HG02852 (cell line): ENCODE results near the gene MYL10.

Experiments used
- ATAC-seq: cut with Tn5 transposase; IDR thresholded peaks from one replicate; pipeline ENCODE4 v1.9.1; 2021; ENCODE audit warnings: mild to moderate bottlenecking, moderate library complexity; ENCODE audit not compliant: unreplicated experiment

Gene MYL10

DNA sequence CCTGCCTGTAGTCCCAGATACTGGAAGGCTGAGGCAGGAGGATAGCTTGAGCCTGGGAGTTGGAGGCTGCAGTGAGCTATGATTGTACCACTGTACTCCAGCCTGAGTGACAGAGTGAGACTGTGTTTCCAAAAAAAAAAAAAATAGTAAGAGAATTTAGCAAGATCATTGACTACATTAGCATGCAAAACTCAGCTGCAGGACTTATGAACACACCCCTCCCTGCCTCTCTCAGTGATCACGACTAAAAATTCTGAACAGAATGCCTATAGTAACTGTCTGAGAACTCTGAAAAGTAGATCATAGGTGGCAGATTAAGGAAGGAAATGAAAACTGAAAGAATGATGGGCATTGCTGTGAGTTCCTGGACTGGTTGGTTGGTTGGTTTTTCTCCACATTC, 50.5 kb downstream of the MYL10 start:
- no peak for ATAC-seq

DNA sequence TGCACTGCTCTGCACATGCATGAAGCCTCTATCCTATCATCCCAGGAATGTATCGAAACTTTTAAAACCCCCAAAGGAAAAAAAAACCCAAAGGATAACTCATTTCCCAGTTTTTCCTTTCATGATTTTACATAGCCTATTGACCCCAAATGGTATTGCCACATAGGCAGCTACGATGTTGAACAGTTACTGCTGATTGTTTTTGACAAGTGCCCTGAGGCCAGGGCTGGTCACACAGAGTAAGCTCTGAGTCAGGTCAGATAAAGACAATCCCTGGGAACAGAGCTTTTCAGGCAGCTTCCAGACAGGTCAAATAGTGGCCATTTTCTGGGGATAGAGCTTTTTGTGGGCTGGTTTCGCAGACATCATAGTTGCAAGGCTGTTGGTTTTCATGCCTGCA, 52.1 kb downstream of the MYL10 start:
- no peak for ATAC-seq

- no peak for ATAC-seq
Measured at GRCh38 chr7:101575721-101576120, 53.4 kb downstream of the MYL10 start.

DNA sequence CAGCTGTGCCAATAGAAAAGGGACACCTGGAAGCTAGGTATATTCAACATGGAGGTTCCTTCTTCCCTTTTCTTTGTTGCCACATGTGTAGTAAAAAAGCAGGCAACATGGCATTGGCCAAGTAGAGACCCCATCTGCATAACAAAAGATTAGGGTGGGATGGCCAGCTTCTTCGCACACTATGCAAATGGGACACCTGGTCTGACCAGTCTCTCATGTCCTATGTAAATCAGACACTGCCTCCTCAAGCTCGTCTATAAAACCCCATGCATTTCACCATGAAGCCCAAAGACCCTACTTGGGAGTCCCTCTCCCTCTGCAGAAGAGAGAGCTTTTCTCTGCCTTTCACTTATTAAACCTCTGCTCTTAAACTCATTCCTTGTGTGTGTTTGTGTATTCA, 53.9 kb downstream of the MYL10 start:
- no peak for ATAC-seq

- ATAC-seq, result no peak
Measured at GRCh38 chr7:101572156-101572555, 56.9 kb downstream of the MYL10 start.

- ATAC-seq, result no peak
Measured at GRCh38 chr7:101567230-101567629, 61.9 kb downstream of the MYL10 start.

- ATAC-seq, result no peak
Measured at GRCh38 chr7:101565601-101566209, 63.4 kb downstream of the MYL10 start.

- no peak for ATAC-seq
Measured at GRCh38 chr7:101564778-101565211, 64.3 kb downstream of the MYL10 start.

DNA sequence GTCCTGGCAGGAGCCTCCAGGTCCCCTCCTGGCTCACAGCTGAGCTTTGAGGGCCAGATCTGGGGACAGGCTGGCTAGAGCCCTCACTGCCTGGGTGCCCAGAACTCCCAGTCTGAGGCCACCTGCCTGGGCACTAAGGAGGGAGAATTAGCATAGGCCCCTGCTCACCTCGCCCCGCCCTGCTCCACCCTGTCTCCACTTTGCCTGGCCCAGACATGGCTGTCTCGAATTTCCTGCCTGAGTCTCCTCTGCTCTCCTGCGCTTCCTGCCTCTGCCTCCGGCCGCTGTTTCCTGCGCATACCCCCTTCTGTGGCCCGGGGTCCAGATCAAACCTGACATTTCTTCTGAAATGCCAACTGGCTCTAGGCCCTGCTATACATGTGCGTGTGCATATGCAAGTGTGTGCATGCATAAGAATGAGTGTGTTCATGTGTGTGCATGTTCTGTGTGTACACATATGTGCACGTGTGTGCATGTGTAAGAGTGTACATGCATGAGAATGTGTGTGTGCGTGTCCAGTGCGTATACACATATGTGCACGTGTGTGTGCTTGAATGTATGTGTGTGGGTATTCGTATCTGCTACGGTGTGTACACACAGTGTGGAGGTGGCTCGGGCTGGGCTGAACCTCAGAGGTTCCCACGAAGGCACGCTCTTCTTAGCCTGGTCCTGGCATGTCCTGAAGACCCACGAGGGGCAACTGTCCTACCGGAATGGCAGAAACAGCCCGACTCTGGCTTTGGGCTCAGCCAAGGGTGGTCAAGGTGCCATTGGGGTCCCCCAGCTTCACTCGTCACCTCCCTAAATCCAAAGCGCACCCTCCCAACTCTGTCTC, 64.9 kb downstream of the MYL10 start:
- no peak for ATAC-seq
